Osteoblast (primary cell): ENCODE measurements around the gene PARD3B. TPM values are rescaled to one million over a fixed set of nuclear protein-coding genes. Genes with fewer than 3 reads are reported as not detected.

Source experiments
- DNase-seq: peaks from one replicate; pipeline ENCODE4 v3.0.0; 2011; ENCODE audit warnings: low spot score, mixed read lengths; ENCODE audit not compliant: insufficient read length; ENCODE audit errors: missing footprints
- H2AFZ ChIP-seq: 2 replicates; pipeline ENCODE4 v1.6.0; 2011; ENCODE audit warnings: mild to moderate bottlenecking, low read length
- H3K27ac ChIP-seq: 2 replicates; pipeline ENCODE4 v1.5.1; 2011; ENCODE audit warnings: mild to moderate bottlenecking, low read depth, low read length, moderate library complexity
- H3K27me3 ChIP-seq: 2 replicates; pipeline ENCODE4 v1.6.0; 2012; ENCODE audit warnings: mild to moderate bottlenecking, control low read depth, inconsistent platforms, low read length, moderate library complexity; ENCODE audit not compliant: insufficient read depth
- H3K36me3 ChIP-seq: 2 replicates; pipeline ENCODE4 v1.5.1; 2011; ENCODE audit warnings: mild to moderate bottlenecking, low read length, control low read depth, moderate library complexity; ENCODE audit not compliant: insufficient read depth
- H3K4me1 ChIP-seq: 2 replicates; pipeline ENCODE4 v1.5.1; 2011; ENCODE audit warnings: mild to moderate bottlenecking, low read length, control low read depth, moderate library complexity; ENCODE audit not compliant: insufficient read depth
- H3K4me2 ChIP-seq: 2 replicates; pipeline ENCODE4 v1.6.0; 2011; ENCODE audit warnings: mild to moderate bottlenecking, low read length; ENCODE audit not compliant: insufficient read depth
- H3K4me3 ChIP-seq: fragments of 200-600 bp; sonication (generic); 3 replicates; pipeline ENCODE4 v1.5.1; 2012; ENCODE audit warnings: mild to moderate bottlenecking, low read length, inconsistent platforms; ENCODE audit not compliant: insufficient read depth
- H3K79me2 ChIP-seq: 2 replicates; pipeline ENCODE4 v1.6.0; 2012; ENCODE audit warnings: mild to moderate bottlenecking, low read length, control low read depth, inconsistent platforms; ENCODE audit not compliant: insufficient read depth
- H3K9me3 ChIP-seq: 2 replicates; pipeline ENCODE4 v1.5.1; 2011; ENCODE audit warnings: low read depth, low read length, control low read depth
- H4K20me1 ChIP-seq: 2 replicates; pipeline ENCODE4 v1.6.0; 2012; ENCODE audit warnings: mild to moderate bottlenecking, low read length, control low read depth; ENCODE audit not compliant: insufficient read depth
- CTCF ChIP-seq: IDR thresholded peaks from 2 replicates; pipeline ENCODE4 v1.5.1; 2011; ENCODE audit warnings: mild to moderate bottlenecking, low read depth, low read length, moderate library complexity; ENCODE audit errors: extremely low read depth
- total RNA-seq: library from RNA; depleted of rRNA; stranded (reverse); fragments of >200 nt; gene quantifications from 2 replicates; pipeline ENCODE4 v1.2.3, GENCODE V29; 2012

PARD3B gene
- total RNA-seq, 1 donor, result 22.4 TPM

GRCh38 chr2:204533629-204534370 lies 11.5 kb upstream of the PARD3B start:
- Histone ChIP-seq H3K4me1 (peaks cover 17% of the 10 kb centered on the region), H4K20me1 (no peaks in the 10 kb centered on the region), H3K4me2 (peak overlapping the region; percentile 1), H3K36me3 (no peaks in the 10 kb centered on the region), H3K4me3 (no peak overlapping the region), H3K79me2 (no peaks in the 10 kb centered on the region), H3K27ac (peak overlapping the region; percentile 16), H3K9me3 (no peaks in the 10 kb centered on the region), H3K27me3 (no peaks in the 10 kb centered on the region), H2AFZ (no peak overlapping the region)
- no peak for TF ChIP-seq CTCF
- peak; percentile 84 for DNase-seq

GRCh38 chr2:204535356-204535755 lies 9.9 kb upstream of the PARD3B start:
- no peak overlapping the region for H3K27ac ChIP-seq
- no peaks in the 10 kb centered on the region for H4K20me1 ChIP-seq
- H3K4me1 ChIP-seq, result peaks cover 17% of the 10 kb centered on the region
- H2AFZ ChIP-seq, result no peak overlapping the region
- H3K9me3 ChIP-seq, result no peaks in the 10 kb centered on the region
- no peaks in the 10 kb centered on the region for H3K27me3 ChIP-seq
- no peak overlapping the region for H3K4me2 ChIP-seq
- TF ChIP-seq CTCF, result no peak
- DNase-seq, result no peak
- H3K79me2 ChIP-seq, result no peaks in the 10 kb centered on the region
- H3K36me3 ChIP-seq, result no peaks in the 10 kb centered on the region
- no peak overlapping the region for H3K4me3 ChIP-seq

- DNase-seq, result no peak
- Histone ChIP-seq H3K27me3 (no peaks in the 10 kb centered on the region), H3K27ac (no peak overlapping the region), H3K4me1 (peaks cover 17% of the 10 kb centered on the region), H3K79me2 (no peaks in the 10 kb centered on the region), H3K9me3 (no peaks in the 10 kb centered on the region), H3K4me2 (no peak overlapping the region), H3K36me3 (no peaks in the 10 kb centered on the region), H2AFZ (no peak overlapping the region), H3K4me3 (no peak overlapping the region), H4K20me1 (no peaks in the 10 kb centered on the region)
- TF ChIP-seq CTCF, result no peak
These were observed 9.5 kb upstream of the PARD3B start for GRCh38 chr2:204535764-204536163.

GRCh38 chr2:204538182-204539018 lies 6.9 kb upstream of the PARD3B start:
- H3K27ac ChIP-seq, result peak overlapping the region; percentile 61
- no peaks in the 10 kb centered on the region for H3K36me3 ChIP-seq
- peak overlapping the region; percentile 44 for H3K4me3 ChIP-seq
- no peaks in the 10 kb centered on the region for H3K27me3 ChIP-seq
- peak overlapping the region; percentile 40 for H3K4me2 ChIP-seq
- DNase-seq, result no peak
- peak overlapping the region; percentile 72 for H2AFZ ChIP-seq
- no peaks in the 10 kb centered on the region for H3K9me3 ChIP-seq
- no peaks in the 10 kb centered on the region for H4K20me1 ChIP-seq
- TF ChIP-seq CTCF, result no peak
- peaks cover 16% of the 10 kb centered on the region for H3K4me1 ChIP-seq
- H3K79me2 ChIP-seq, result no peaks in the 10 kb centered on the region
